ENCODE measurements around the gene METTL16.

METTL16 gene

GRCh38 chr17:2393954-2394749, 117.5 kb downstream of the METTL16 start:
- Mint-ChIP-seq H3K4me1 (peaks cover 54% of the 10 kb centered on the region), H3K4me3 (peak overlapping the region; percentile 88), H3K36me3 (ENCODE audit: insufficient read depth) (peaks cover 32% of the 10 kb centered on the region), H3K27me3 (no peaks in the 10 kb centered on the region), H3K27ac (ENCODE audit: low read depth) (peak overlapping the region; percentile 89), H3K9me3 (no peaks in the 10 kb centered on the region)
- DNase-seq (ENCODE audit: low spot score in 2 of 2) (no peak), ATAC-seq (replicated peaks; ENCODE audit: extremely low read depth, poor library complexity, severe bottlenecking) (no peak)

- Mint-ChIP-seq H3K27me3 (no peaks in the 10 kb centered on the region), H3K9me3 (no peaks in the 10 kb centered on the region), H3K36me3 (ENCODE audit: insufficient read depth) (peaks cover 30% of the 10 kb centered on the region), H3K4me1 (peaks cover 54% of the 10 kb centered on the region), H3K27ac (ENCODE audit: low read depth) (peak overlapping the region; percentile 98), H3K4me3 (peak overlapping the region; percentile 88)
- peak; percentile 63 for ATAC-seq (replicated peaks; ENCODE audit: extremely low read depth, poor library complexity, severe bottlenecking)
- peak; percentile 81 to 89 for DNase-seq (ENCODE audit: low spot score in 2 of 2)
Measured at GRCh38 chr17:2393174-2393953, 118.3 kb downstream of the METTL16 start.

- ATAC-seq (replicated peaks; ENCODE audit: extremely low read depth, poor library complexity, severe bottlenecking) = peak; percentile 57
- peaks cover 33% of the 10 kb centered on the region for H3K36me3 Mint-ChIP-seq (ENCODE audit: insufficient read depth)
- peaks cover 52% of the 10 kb centered on the region for H3K4me1 Mint-ChIP-seq
- peak; percentile 96 to 97 for DNase-seq (ENCODE audit: low spot score in 2 of 2)
- no peaks in the 10 kb centered on the region for H3K27me3 Mint-ChIP-seq
- no peaks in the 10 kb centered on the region for H3K9me3 Mint-ChIP-seq
- peak overlapping the region; percentile 88 for H3K4me3 Mint-ChIP-seq
- peak overlapping the region; percentile 98 for H3K27ac Mint-ChIP-seq (ENCODE audit: low read depth)
Measured at GRCh38 chr17:2392252-2393173, 119.2 kb downstream of the METTL16 start.

GRCh38 chr17:2391597-2392251, 120.0 kb downstream of the METTL16 start:
- Mint-ChIP-seq H3K4me3 (peak overlapping the region; percentile 88), H3K4me1 (peaks cover 47% of the 10 kb centered on the region)

GRCh38 chr17:2390199-2390836, 121.4 kb downstream of the METTL16 start:
- Mint-ChIP-seq H3K27ac (ENCODE audit: low read depth) (peak overlapping the region; percentile 81), H3K36me3 (ENCODE audit: insufficient read depth) (peaks cover 37% of the 10 kb centered on the region), H3K9me3 (no peaks in the 10 kb centered on the region), H3K4me1 (peaks cover 39% of the 10 kb centered on the region), H3K27me3 (no peaks in the 10 kb centered on the region), H3K4me3 (no peak overlapping the region)
- DNase-seq (ENCODE audit: low spot score in 2 of 2) = no peak
- no peak for ATAC-seq (replicated peaks; ENCODE audit: extremely low read depth, poor library complexity, severe bottlenecking)

More at GRCh38 chr17:2391597-2392251, 120.0 kb downstream of the METTL16 start:
- DNase-seq (ENCODE audit: low spot score in 2 of 2) = no peak
- H3K27ac Mint-ChIP-seq (ENCODE audit: low read depth) = peak overlapping the region; percentile 98
- peaks cover 33% of the 10 kb centered on the region for H3K36me3 Mint-ChIP-seq (ENCODE audit: insufficient read depth)
- no peak for ATAC-seq (replicated peaks; ENCODE audit: extremely low read depth, poor library complexity, severe bottlenecking)
- no peaks in the 10 kb centered on the region for H3K27me3 Mint-ChIP-seq
- no peaks in the 10 kb centered on the region for H3K9me3 Mint-ChIP-seq

GRCh38 chr17:2388683-2389055, 123.0 kb downstream of the METTL16 start:
- Mint-ChIP-seq H3K27ac (ENCODE audit: low read depth) (peak overlapping the region; percentile 81), H3K36me3 (ENCODE audit: insufficient read depth) (peaks cover 35% of the 10 kb centered on the region), H3K9me3 (no peaks in the 10 kb centered on the region), H3K4me3 (peak overlapping the region; percentile 35), H3K4me1 (peaks cover 34% of the 10 kb centered on the region), H3K27me3 (no peaks in the 10 kb centered on the region)
- no peak for ATAC-seq (replicated peaks; ENCODE audit: extremely low read depth, poor library complexity, severe bottlenecking)
- no peak for DNase-seq (ENCODE audit: low spot score in 2 of 2)

GRCh38 chr17:2388020-2388682, 123.5 kb downstream of the METTL16 start:
- no peaks in the 10 kb centered on the region for H3K27me3 Mint-ChIP-seq
- H3K36me3 Mint-ChIP-seq (ENCODE audit: insufficient read depth) = peaks cover 30% of the 10 kb centered on the region
- H3K4me1 Mint-ChIP-seq = peaks cover 34% of the 10 kb centered on the region
- H3K4me3 Mint-ChIP-seq = peak overlapping the region; percentile 35
- H3K27ac Mint-ChIP-seq (ENCODE audit: low read depth) = peak overlapping the region; percentile 81
- ATAC-seq (replicated peaks; ENCODE audit: extremely low read depth, poor library complexity, severe bottlenecking) (no peak), DNase-seq (ENCODE audit: low spot score in 2 of 2) (no peak)
- no peaks in the 10 kb centered on the region for H3K9me3 Mint-ChIP-seq

GRCh38 chr17:2387086-2388019, 124.3 kb downstream of the METTL16 start:
- Mint-ChIP-seq H3K36me3 (ENCODE audit: insufficient read depth) (peaks cover 29% of the 10 kb centered on the region), H3K27me3 (no peaks in the 10 kb centered on the region), H3K27ac (ENCODE audit: low read depth) (peak overlapping the region; percentile 81), H3K9me3 (no peaks in the 10 kb centered on the region), H3K4me3 (no peak overlapping the region), H3K4me1 (peaks cover 32% of the 10 kb centered on the region)
- no peak for DNase-seq (ENCODE audit: low spot score in 2 of 2)
- ATAC-seq (replicated peaks; ENCODE audit: extremely low read depth, poor library complexity, severe bottlenecking) = no peak

- DNase-seq (ENCODE audit: low spot score in 2 of 2) (no peak), ATAC-seq (replicated peaks; ENCODE audit: extremely low read depth, poor library complexity, severe bottlenecking) (no peak)
- Mint-ChIP-seq H3K27me3 (no peaks in the 10 kb centered on the region), H3K36me3 (ENCODE audit: insufficient read depth) (peaks cover 26% of the 10 kb centered on the region), H3K4me3 (no peak overlapping the region), H3K27ac (ENCODE audit: low read depth) (peak overlapping the region; percentile 41), H3K4me1 (peaks cover 24% of the 10 kb centered on the region), H3K9me3 (no peaks in the 10 kb centered on the region)
Measured at GRCh38 chr17:2386400-2387085, 125.1 kb downstream of the METTL16 start.
